Measurements from ENCODE around the gene MPZL1. TPM values are rescaled to one million over a fixed set of nuclear protein-coding genes. Genes with fewer than 3 reads are reported as not detected.
A peak's percentile ranks its signal among the peaks of the same experiment; 100 is the strongest.

Gene MPZL1
- total and polyA plus RNA-seq, 4 donors: 11.3 to 26.1 (median 16.8) TPM

GRCh38 chr1:167802235-167802634 lies 80.5 kb downstream of the MPZL1 start:
- DNase-seq (ENCODE audit: low spot score): no peak
- Histone ChIP-seq H3K36me3 (ENCODE audit: control insufficient read depth in 4 of 4, insufficient read depth in 3 of 4, low read depth in 1 of 4, low read length in 3 of 4) (no peaks in the 10 kb centered on the region), H3K9me3 (ENCODE audit: control insufficient read depth in 4 of 4, low read length in 3 of 4) (no peaks in the 10 kb centered on the region), H3K4me3 (ENCODE audit: low read depth in 1 of 3, low read length in 3 of 3) (no peak overlapping the region), H3K4me1 (ENCODE audit: control insufficient read depth in 4 of 4, insufficient read depth in 4 of 4, low read length in 3 of 4) (peaks cover 0 to 4% (median 2%) of the 10 kb centered on the region in 4 donors), H3K9ac (ENCODE audit: low read depth in 1 of 2, low read length in 2 of 2) (no peak overlapping the region), H3K27ac (ENCODE audit: low read depth in 1 of 2, low read length in 2 of 2) (no peak overlapping the region), H3K27me3 (ENCODE audit: control insufficient read depth in 4 of 4, insufficient read depth in 4 of 4, low read length in 3 of 4) (no peaks in the 10 kb centered on the region)
- WGBS: 96% methylated on average over 4 of the region's 4 CpGs
- no peak for TF ChIP-seq MAX (IDR thresholded peaks at IDR 0.05)

- 12% methylated on average over 12 of the region's 12 CpGs for WGBS
- H3K36me3 ChIP-seq (ENCODE audit: control insufficient read depth in 4 of 4, insufficient read depth in 3 of 4, low read depth in 1 of 4, low read length in 3 of 4): no peaks in the 10 kb centered on the region
- no peaks in the 10 kb centered on the region for H3K9me3 ChIP-seq (ENCODE audit: control insufficient read depth in 4 of 4, low read length in 3 of 4)
- peak; percentile 90 for DNase-seq (ENCODE audit: low spot score)
- TF ChIP-seq RXRA (IDR thresholded peaks at IDR 0.05) (peak in 1 of 2 donors; percentile 23), HNF4G (IDR thresholded peaks at IDR 0.05) (no peak), CTCF (IDR thresholded peaks at IDR 0.05; ENCODE audit: low read depth, low read length, missing input control) (peak; percentile 96), YY1 (IDR thresholded peaks at IDR 0.05) (peak; percentile 25), HNF4A (conservative IDR thresholded peaks at IDR 0.05) (no peak), NR2F2 (IDR thresholded peaks at IDR 0.05) (no peak), EGR1 (IDR thresholded peaks at IDR 0.05; ENCODE audit: low read depth in 2 of 2) (no peak), ZBTB33 (IDR thresholded peaks at IDR 0.05) (no peak), GABPA (IDR thresholded peaks at IDR 0.05 in 1 of 2, conservative IDR thresholded peaks at IDR 0.05 in 1 of 2) (no peak), REST (IDR thresholded peaks at IDR 0.05) (no peak), RAD21 (IDR thresholded peaks at IDR 0.05) (peak; percentile 92 to 98), ATF3 (IDR thresholded peaks at IDR 0.05) (no peak), MAX (IDR thresholded peaks at IDR 0.05) (no peak), TAF1 (conservative IDR thresholded peaks at IDR 0.05) (no peak), SP1 (IDR thresholded peaks at IDR 0.05) (no peak), JUND (IDR thresholded peaks at IDR 0.05) (no peak), FOXA2 (IDR thresholded peaks at IDR 0.05) (no peak), FOXA1 (IDR thresholded peaks at IDR 0.05) (no peak)
- H3K27me3 ChIP-seq (ENCODE audit: control insufficient read depth in 4 of 4, insufficient read depth in 4 of 4, low read length in 3 of 4): no peaks in the 10 kb centered on the region
- peaks cover 0 to 4% (median 2%) of the 10 kb centered on the region in 4 donors for H3K4me1 ChIP-seq (ENCODE audit: control insufficient read depth in 4 of 4, insufficient read depth in 4 of 4, low read length in 3 of 4)
- H3K4me3 ChIP-seq (ENCODE audit: low read depth in 1 of 3, low read length in 3 of 3): no peak overlapping the region
- no peak overlapping the region for H3K9ac ChIP-seq (ENCODE audit: low read depth in 1 of 2, low read length in 2 of 2)
- H3K27ac ChIP-seq (ENCODE audit: low read depth in 1 of 2, low read length in 2 of 2): no peak overlapping the region
These were observed 81.8 kb downstream of the MPZL1 start for GRCh38 chr1:167803358-167804207.

Data from liver (tissue), 9 donors.